HG02759 (cell line): ENCODE measurements around the gene DBNL.

Source experiments
- ATAC-seq: cut with Tn5 transposase; IDR thresholded peaks from one replicate; pipeline ENCODE4 v1.9.1; 2021; ENCODE audit warnings: mild to moderate bottlenecking, moderate library complexity; ENCODE audit not compliant: unreplicated experiment

Gene DBNL

DNA sequence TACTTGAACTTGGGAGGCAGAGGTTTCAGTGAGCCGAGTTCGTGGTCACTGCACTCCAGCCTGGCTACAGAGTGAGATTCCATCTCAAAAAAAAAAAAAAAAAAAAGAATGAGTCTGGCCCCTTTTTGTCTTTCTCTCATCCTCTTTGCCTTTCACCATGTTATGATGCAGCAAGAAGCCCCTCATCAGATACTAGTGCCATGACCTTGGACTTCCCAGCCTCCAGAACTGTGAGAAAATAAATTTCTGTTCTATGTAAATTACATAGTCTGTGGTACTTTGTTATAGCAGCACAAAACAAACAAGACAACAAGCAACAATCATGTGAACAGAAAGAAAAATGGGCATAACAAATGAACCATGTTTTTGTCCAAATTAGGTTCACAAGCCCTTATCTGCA lies 2.3 kb upstream of the DBNL start:
- no peak for ATAC-seq

DNA sequence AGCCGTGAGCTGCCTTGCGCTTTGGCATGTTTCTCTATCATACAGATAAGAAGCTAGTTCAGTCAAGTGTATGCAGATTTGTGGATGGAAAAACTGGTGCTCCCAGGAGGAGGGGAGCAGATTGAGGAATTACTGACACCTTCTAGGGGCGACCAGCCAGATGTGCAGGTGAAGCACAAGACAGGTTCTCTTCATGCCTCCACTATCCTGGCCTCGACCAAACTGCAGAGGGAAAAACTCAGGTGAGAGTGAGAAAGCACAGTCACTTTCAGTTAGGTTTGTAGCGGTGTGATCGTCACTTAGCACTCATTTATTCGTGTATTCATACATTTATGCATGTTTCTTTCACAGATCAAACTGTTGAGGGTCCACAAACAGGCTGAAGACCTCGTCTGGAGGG lies 600 bp upstream of the DBNL start:
- ATAC-seq: no peak

DNA sequence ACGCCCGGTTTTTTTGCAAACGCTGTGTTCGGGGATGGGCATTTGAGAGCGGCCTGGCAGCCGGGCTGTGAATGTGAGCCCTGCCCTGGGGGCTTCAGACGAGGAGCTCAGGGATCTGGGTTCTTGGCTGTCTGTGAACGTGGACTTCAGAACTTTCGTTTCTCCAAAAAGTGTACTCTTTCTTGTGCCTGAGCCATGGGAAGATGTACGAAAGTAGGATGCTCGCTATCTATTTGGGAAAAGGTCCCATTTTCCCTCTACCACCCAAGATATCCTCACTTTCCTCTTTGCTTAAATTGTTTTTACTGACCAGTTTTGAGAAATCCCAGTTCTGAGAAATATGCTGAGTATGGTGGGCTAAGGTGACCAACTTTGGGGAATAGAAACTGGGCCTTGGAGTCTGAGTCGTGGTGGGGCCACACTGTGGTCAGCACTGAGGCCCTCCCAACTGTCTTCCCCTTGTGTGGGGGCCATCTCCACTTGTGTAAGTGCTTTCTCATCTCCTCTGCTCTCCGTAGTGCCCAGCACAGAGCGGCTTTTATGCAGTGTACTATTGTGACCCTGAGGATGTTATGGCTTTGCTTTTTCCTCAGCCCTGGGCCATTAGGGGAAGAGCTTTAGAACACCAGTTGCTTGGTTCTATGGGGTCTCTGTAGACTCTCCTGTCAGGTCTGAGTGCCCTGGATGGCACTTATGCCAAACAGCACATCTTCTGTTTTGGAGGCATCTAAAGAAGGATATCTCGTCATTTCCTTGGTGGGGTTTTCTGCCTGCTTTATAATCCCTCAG lies 918 bp downstream of the DBNL start:
- peak; percentile 12 for ATAC-seq

DNA sequence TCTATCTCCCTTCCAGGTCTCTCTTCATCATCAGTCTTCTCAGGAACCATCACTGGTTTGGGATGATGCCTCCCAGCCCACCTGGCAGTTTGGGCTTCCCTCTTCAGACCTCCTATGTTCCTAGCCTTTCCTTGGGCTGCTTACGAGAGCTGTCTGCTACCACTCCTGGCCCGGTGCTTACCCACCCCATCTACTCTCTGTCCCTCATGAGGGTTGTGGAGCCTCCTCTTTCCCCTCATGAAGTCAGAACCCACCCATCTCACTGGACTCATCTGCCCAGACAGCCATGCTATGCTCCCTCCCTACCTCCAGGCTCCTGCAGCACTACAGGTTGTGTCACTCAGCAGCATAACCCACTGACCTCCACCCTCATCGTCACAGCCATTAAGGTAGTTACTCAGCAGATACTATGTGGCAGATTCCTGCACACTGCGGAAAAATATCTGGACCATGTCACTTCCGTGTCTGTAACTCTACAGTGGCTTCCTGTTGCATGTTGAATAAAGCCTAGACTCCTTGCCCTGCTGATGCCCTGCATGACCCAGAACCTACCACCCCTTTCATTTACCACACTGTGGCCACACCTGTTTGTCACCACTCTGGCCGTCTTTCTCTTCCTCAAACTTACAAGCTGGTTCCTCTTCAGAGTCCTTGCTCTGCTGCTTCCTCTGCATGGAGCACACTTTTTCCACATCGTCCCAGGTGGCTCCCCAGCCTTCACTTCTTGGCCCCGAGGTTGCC lies 2.0 kb downstream of the DBNL start:
- peak; percentile 65 for ATAC-seq

DNA sequence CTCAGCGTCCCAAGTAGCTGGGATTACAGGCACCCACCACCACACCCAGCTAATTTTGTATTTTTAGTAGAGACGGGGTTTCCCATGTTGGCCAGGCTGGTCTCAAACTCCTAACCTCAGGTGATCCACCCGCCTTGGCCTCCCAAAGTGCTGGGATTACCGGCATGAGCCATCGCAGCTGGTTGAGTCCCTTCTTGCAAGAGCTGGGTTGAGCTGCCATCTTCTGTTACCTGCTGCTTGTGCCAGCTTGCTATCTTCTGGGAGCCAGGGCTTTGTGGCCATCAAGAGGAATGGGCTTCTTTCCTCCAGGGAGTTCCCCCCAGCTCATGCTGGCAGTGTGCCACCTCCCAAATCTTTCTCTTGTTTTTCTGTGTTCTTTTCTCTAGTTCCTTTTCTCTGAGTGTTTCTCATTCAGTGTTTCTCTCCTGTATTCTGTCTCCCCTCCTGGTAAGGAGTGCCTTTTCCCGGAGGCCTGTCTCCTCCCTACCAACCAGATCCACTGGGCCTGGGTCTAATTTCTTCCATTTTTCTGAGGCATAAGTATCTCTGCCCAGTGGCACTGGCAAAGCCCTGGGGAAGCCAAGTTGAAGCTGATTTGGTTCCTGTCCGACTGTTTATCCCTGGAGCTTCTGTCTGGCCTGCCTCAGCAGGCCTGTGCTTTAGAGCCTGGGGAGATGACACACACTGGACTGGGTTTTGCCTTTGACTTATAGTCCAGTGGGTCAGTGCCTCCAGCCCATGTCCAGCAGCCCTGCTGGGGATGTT lies 3.7 kb downstream of the DBNL start:
- no peak for ATAC-seq

DNA sequence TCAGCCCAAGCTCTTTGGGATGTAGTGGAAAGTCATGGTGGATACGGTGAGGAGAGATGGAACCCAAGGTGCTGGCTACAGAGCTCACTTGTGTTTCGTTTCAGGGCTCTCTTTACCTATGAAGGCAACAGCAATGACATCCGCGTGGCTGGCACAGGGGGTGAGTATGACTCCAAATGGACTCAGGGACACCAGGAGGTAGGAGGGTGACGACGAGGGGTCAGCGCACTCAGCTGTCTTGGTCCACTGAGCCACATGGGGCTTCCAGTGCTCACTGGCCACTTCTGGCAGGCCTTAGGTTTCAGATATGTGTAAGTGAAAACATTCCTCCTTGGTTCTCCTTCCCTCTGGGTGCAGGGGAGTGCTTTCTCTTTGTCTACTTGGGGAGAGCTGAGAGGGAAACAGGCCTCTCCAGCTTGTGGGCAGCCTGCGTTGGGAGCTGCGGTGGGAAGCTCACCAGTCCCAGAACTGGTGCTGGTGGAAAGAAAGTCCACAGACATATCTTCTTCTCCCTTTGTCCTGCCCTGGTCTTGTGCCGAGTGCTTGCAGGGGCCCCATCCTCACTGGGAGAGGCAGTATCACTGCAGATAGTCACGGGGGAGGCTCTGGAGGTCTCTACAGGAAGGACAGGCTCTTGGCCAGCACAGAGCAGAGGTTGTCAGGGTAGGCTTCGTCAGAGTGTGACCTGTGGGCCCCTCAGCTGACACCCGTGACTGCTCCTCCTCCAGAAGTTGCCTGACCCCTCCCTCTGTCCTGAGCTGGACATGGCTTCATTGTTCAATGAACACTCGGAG lies 5.8 kb downstream of the DBNL start:
- ATAC-seq: no peak

DNA sequence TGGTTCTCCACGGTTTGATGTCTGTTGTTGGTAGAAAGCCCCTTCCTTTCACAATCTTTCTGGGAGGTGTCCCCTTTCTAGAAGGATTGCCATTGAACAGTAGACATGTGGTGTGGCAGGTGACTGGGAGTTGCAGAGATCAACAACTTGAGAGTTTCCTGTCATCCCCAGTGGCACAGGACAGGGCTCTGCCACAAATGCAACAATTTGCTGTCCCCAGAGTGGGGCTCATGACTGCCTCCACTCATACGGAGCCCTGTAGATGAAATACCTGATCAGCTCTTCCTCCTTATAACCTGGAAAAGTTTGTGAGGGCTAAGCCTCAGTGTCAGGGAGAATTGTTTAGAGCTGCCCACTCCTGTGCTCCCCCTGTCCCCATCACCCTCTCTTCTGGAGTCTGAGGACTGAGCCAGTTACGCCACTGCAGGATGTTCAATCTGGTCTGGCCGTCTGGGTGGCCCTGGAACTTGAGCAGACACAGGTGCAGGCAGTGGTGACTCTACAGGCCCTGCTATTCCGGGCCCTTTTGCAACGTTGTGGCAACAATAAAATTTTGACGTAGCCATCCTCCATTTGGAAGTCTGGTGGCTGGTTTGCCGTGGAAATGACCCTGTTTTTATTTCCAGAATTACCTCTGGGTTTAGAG lies 6.5 kb downstream of the DBNL start:
- ATAC-seq: no peak

DNA sequence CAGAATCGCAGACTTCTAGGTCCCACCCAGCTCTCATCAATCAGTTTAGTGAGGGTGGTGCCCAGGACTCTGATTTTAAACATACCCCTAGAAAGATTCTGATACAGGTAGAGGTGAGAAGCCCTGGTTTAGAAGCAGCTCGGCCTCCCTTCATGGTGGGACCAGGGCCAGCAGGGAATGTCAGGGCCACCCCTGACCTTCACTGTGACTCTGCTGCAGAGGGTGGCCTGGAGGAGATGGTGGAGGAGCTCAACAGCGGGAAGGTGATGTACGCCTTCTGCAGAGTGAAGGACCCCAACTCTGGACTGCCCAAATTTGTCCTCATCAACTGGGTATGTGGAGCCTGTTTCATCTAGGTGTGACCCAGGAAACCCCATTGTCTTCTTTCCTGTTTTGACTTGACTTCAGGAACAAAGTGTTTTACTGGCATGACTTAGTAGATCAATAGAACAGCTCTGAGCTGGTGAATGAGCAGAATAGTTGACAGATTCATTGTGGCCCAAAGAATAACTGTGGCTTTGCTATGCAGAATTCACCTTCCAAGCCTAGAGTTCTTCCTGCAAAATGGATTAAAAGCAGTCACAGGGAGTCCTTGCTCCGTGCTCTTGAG lies 7.2 kb downstream of the DBNL start:
- ATAC-seq: no peak

DNA sequence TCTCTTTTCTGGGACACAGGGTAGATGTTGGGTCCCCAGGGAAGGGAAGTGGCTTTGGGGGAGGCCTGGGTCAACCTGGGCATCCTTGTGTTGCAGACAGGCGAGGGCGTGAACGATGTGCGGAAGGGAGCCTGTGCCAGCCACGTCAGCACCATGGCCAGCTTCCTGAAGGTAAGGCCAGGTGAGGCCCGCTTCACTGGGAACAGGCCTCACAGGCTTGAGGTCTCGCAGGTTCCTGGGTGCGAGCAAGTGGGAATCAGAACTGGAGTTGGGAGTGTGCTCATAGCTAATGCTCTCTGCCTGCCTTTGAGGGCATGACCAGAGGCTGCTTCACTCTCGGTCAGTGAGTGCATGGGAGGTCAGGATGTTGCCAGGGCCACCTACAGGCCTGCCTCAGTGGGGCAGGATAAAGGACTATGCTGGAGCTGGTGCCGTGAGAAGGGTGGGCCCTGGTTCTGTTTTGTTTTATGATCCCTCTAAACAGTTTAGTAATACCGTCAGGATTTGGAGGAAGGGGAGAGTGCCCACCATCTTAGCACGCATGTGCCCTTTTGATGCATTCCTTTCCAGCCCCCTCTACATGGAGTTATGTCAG lies 8.4 kb downstream of the DBNL start:
- no peak for ATAC-seq

DNA sequence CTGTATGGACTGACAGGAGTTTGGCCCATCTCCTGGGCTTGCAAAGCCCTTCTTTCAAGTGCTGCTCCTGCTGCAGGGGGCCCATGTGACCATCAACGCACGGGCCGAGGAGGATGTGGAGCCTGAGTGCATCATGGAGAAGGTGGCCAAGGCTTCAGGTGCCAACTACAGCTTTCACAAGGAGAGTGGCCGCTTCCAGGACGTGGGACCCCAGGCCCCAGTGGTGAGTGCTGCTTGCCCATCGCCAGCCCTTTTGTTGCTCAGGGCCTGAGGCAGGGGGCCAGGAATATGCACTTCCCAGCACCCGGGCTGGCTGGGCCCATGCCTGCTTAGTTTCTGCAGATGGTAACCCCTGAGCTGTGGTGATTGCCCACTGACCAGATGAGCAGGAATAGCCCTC lies 12.2 kb downstream of the DBNL start:
- ATAC-seq: no peak

DNA sequence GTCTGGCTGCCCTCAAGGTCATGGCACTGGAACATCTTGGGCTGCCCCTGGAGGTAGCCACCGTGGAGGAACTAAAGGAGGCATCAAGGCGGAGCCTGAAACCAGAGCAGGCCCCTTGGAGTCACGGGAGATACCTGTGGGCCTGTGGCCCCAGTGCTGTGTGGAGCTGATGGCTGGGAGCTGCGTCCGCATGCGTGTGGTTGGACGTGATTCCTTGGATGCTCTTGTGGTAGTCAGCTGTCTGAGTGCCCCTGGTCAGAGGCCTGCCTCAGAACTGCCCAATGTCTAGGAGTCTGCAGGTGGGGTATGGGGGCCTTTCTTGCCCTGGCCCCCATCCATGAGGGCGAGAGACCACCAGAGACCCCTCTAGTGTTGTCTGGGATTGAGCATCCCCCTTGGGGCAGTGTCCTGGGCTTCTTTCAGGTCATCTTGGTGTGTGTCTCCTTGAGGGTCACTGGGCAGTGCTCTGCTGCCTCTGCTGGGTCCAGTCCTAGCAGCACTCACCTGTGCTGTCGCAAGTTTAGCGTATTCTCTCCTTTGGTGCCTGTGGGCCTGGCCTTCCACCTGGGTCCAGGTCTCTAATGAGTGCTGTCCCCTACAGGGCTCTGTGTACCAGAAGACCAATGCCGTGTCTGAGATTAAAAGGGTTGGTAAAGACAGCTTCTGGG lies 12.8 kb downstream of the DBNL start:
- ATAC-seq: no peak

DNA sequence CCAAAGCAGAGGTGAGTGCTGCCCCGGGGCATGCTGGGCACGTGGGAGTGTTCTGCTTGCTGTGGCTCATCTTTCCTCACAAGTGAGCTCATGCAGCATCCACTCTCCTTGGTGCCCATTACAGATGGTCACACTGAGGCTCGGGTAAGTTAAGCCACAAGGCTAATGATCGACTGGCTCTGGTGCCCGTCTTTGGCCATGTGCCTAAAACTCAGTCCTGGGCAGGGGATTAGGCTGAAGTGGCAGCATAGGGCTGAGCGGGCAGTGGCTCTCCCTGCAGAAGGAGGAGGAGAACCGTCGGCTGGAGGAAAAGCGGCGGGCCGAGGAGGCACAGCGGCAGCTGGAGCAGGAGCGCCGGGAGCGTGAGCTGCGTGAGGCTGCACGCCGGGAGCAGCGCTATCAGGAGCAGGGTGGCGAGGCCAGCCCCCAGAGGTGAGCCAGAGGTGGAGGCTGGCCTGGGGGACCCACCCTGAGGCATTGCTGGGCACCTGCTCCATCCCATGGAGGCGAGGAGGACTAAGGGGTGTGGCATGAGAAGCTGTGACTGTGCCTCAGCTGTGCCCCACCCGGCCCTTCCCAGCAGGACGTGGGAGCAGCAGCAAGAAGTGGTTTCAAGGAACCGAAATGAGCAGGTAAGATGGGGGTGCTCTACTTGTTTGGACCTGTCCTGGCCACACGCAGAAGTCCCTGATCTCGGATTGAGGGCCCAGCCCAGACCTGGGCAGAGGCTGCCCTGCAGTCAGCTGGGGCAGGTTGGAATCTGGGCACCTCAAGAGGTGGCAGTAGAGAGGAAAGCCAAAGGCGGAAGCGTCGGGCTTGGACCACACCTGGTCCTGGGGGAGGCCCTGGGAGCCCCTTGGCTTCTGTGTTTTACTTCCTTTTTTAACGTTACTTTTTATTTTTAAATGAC lies 13.6 kb downstream of the DBNL start:
- no peak for ATAC-seq

DNA sequence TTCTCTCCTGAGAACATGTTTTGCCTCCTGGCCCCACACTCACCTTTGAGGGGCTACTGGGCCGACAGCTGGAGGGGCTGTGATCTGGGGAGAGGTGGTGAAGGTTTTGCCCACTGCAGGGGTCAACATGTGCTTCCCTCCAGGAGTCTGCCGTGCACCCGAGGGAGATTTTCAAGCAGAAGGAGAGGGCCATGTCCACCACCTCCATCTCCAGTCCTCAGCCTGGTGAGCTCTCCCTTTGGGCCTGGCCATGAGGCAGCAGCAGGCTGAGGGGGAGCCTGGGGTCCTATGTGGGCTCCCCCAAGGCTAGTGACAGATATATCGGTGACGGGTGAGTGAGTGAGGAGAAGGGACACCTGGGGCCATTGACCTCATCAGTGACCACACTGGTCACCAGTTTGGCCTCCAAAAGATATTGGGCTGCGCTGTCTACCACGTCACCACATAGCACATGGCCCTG lies 14.3 kb downstream of the DBNL start:
- peak; percentile 18 for ATAC-seq

DNA sequence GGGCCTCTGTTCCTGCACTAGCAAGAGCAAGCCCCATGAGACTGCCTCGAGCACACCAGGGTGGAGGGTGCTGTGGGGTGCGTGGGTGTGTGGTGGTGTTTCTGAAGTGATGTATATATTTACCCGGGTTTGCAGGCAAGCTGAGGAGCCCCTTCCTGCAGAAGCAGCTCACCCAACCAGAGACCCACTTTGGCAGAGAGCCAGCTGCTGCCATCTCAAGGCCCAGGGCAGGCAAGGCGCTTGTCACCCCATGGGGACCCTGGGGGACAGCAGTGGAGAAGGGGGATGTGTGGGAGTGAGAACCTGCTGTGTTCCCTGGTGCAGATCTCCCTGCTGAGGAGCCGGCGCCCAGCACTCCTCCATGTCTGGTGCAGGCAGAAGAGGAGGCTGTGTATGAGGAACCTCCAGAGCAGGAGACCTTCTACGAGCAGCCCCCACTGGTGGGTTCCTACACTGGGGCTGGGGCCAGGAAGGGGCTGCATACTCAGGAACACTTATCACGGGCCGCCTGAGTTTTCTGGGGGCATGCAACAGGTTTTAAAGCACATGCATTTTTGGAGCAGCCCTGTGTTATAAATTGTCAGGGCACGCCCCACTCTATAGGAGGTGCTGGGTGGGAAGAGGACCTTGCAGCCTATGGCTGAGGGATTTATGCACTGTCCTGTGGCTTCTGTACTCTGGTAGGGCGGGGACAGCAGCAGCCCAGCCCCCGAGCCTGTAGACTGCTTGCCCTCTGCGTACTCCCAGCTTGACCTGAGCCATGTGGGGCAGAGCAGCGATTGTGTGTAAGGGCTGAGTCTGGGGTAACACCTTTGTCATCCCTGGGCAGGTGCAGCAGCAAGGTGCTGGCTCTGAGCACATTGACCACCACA lies 15.0 kb downstream of the DBNL start:
- peak; percentile 88 for ATAC-seq

DNA sequence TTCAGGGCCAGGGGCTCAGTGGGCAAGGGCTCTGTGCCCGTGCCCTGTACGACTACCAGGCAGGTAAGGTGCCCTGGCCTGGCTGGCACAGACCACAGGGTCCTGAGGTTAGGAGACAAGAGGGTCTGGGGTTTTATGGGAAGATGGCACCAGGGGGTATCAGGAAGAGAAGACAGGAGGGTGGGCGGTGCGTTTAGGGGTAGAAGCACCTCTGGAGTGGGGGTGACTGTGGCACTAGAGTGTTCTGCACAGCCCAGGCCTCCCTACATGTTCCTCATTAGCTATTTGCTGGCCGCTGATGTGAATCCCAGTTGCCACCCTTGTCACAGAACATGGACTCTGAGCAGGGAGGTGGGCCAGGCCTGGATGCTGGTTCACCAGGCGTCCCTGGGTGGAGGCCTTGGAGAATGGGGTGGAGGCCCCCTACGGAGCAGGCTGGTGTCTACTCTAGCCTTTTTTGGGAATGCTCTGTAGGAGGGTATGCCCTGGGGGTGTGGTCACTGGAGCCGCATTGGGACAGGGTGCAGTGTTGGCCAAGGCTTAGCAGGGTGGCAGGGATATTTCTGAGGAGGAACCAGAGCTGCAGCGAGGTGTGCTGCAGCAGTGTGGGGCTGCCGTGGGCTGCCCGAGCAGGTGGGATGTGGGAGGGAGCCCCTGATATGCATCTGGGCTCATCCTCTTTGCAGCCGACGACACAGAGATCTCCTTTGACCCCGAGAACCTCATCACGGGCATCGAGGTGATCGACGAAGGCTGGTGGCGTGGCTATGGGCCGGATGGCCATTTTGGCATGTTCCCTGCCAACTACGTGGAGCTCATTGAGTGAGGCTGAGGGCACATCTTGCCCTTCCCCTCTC lies 15.8 kb downstream of the DBNL start:
- no peak for ATAC-seq
